Stimulated activated CD4-positive, alpha-beta T cell treated with anti-CD3 and anti-CD28 coated beads, Interleukin-1b, Interleukin-23, amount 100 ng/mL, for 4 hours (primary cell): ENCODE data around the gene SRXN1.

Experiments used
- DNase-seq, 2 donors: peaks; one replicate each; pipeline ENCODE4 v3.0.0-alpha.2; 2020; ENCODE audit warnings: low read depth in 2 of 2

Gene SRXN1

GRCh38 chr20:607476-607875, 45.5 kb downstream of the SRXN1 start:
- no peak for DNase-seq

GRCh38 chr20:605237-605636, 47.8 kb downstream of the SRXN1 start:
- no peak for DNase-seq

GRCh38 chr20:603116-603640, 49.8 kb downstream of the SRXN1 start:
- no peak for DNase-seq

- DNase-seq, result no peak
Observed at GRCh38 chr20:602111-602970, 50.7 kb downstream of the SRXN1 start.

- DNase-seq, result no peak
Observed at GRCh38 chr20:600736-601135, 52.3 kb downstream of the SRXN1 start.

GRCh38 chr20:600141-600540, 52.9 kb downstream of the SRXN1 start:
- no peak for DNase-seq

- DNase-seq, result no peak
Observed at GRCh38 chr20:598133-598850, 54.7 kb downstream of the SRXN1 start.

- no peak for DNase-seq
Observed at GRCh38 chr20:597560-597959, 55.4 kb downstream of the SRXN1 start.
